GM19395 (cell line): ENCODE results near the gene FIGLA.

Experiments used
- ATAC-seq: cut with Tn5 transposase; IDR thresholded peaks from one replicate; pipeline ENCODE4 v1.9.1; 2021; ENCODE audit warnings: mild to moderate bottlenecking, moderate library complexity; ENCODE audit not compliant: unreplicated experiment

FIGLA gene, protein sequence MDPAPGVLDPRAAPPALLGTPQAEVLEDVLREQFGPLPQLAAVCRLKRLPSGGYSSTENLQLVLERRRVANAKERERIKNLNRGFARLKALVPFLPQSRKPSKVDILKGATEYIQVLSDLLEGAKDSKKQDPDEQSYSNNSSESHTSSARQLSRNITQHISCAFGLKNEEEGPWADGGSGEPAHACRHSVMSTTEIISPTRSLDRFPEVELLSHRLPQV

DNA sequence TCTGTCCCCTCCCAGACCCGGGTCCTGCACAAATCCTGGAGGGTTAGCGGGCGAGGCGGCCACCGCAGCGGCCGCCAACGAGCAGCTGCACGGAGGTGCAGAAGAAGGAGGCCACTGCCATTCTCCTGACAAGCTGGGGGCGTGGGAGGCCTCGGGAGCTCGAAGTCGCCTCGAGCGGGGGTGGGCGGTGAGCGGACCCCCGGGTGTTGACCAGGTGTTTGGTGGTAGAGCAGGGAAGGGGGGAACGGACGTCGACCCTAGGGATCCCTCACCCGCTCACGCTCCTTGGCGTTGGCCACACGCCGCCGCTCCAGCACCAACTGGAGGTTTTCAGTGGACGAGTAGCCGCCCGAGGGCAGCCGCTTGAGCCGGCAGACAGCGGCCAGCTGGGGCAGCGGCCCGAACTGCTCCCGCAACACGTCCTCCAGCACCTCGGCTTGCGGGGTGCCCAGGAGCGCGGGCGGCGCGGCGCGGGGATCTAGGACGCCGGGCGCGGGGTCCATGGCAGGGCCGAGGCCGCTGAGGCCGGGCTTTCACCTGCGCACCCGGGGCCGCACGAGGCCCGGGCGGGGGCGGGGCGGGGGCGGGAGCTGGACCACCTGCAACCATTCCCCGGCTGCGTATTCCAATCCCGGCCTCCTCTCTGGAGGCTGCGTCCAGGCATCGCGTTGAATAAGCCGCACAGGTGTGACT, at the start of gene FIGLA:
TSS of gene FIGLA (minus strand) at position 508 of the 693 bp plus-strand sequence. CDS start at position 503, 5 bp downstream.
- ATAC-seq = no peak

DNA sequence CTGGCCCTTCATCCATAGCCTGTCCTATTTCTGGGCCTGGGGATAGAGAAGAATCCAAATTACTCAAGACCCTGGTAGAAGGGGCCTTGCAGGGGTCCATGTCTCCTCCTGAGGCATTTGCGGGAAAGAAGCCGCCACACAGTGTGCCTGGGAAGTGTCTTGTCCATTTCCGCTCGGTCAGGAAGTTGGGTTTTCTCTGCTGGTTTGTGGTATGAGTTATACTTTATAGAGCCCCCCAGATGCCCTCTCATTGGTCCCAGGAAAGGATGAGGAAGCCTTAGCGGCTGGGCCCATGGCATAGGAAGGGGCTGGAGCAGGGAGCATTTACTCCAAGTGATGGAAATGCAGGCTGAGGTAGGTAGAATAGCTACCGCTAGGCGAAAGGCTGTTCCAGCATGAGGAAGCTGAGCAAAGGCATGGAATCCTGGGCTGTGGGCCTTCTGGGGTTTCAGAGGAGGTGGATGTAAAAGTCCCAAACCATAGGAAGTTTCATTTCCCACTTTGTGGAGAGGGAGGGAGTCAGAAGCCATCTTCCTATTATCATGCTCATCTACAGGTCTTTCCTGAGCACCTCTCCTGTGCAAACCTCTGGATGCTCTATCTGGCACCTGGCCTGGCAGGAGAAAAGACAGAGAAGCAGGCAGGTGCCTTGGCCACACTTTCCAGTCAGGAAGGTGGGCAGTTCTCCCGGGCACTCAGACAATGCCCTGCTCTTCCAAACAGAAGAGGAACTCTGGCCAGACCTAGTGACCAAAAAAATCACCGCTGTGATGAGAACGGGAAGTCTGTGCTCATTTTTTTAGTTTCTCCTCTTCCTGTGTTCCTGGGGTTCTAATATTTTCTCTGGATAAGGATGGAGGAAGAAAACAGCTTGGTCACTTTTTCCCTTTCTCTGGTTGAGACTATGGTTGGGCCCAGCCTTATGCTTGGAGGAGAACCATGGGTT, 47.8 kb upstream of the FIGLA start:
- no peak for ATAC-seq

DNA sequence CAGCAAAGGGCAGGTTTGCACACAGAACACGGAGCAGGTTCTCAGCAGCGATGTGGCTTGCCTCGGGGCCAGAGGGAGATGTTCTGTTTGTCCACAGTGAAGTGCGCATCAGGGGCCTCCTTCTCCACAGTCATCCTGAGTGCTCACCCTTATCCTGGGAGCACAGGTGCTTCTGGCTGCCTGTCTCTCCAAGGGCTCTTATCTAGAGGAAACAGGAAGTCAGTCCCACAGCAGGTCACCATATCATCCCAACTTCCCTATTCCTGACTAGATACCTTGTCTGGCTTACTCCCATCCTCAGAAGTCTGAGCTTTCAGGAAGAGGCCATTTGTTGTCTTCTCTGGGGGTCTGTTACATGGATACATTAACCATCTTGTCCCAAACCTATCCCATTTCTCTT, 45.2 kb upstream of the FIGLA start, which contains the start of gene CD207:
TSS of gene CD207 (minus strand) at position 174 of the 400 bp plus-strand sequence. CDS start at position 134, 40 bp downstream.
- no peak for ATAC-seq

DNA sequence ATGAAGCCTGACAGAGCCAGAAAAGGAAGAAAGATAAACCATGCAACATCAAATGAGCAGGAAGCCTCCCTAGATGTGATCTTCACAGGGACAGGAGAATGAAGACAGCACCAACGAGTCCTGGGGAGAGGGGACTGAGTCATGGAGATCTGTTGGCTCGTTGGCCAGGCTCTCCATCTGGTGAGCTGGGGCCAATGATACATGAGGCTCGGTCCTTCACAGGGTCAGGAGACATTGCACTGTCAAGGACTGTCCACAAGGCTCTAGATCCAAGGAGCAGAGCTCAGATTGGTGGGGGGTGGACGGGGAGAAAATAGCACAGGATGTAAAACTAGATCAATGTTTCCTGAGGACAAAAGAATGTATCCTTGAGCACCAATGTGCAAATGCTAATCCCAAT, 44.4 kb upstream of the FIGLA start:
- ATAC-seq = no peak

DNA sequence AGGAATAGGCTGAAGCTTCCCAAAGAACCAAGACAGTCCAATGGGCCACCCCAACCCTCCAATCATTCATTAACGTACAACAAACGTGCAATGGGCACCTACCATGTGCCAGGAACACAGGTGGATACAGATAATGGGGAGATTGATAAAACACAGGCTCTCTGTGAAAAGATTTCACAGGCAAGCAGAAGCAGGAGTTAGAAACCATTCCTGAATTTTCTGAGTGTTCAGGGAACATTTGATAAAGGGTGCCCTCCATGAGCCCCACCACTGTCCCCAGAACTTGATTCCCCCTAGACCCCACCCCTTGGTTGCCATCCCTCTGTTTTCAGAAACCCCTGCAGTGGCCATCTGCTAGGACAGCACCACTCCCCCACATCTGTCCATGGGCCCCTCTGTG, 43.7 kb upstream of the FIGLA start:
- no peak for ATAC-seq

DNA sequence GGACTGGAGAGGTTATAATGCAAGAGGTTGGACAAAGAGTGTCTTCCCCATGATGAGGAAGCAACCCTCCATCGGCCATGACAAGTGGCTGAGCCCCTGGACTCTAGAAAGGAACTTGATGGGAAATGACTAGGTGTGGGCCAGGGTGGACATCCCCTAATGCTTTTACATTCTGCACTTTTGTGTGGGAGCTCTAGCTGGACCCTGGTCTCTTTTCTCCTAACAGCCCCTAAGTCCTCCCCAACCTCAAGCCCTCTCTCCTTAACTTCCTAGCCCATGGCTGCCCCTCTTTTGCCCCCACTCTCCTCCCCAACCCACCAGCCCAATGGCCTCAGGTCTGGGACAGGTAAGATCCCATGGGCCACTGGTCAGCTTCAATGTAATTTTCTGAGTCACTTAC, 42.8 kb upstream of the FIGLA start:
- ATAC-seq = no peak

DNA sequence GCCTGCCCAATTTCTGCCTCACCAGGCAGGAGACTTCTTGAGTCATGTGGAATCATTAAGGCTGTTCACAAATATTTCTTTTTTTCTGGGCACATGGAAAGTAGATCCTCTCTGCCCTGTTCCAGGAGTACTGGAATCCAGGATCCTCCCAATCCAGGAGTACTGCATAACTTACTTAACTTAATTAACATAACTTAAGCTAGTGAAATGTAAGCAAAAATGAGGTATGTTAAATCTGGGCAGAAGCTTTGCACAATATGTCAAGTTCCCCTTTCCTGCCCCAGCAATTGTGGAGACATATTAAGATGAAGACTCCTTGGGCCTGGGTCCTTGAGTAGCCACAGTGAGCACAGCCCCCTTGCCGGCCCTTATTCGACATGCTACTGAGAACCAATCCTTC, 41.9 kb upstream of the FIGLA start:
- no peak for ATAC-seq

DNA sequence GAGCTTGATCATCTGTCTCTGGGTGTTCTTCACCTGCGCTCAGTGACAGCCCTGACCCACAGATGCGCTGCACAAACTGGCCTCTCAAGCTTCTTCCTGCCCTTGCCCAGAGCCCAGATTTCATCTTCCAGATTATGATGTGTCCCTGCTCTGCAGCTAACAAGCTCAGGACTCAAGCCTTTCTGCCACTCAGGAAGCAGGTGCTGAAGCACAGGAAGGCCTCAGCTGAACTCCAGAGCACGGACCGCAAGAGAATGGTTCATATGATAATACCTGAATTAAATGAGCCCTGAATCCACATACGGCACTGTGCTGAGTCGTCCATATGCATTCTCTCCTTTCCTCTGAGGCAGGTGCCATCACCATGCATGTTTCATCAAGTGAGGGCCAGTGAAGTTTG, 41.4 kb upstream of the FIGLA start:
- no peak for ATAC-seq

DNA sequence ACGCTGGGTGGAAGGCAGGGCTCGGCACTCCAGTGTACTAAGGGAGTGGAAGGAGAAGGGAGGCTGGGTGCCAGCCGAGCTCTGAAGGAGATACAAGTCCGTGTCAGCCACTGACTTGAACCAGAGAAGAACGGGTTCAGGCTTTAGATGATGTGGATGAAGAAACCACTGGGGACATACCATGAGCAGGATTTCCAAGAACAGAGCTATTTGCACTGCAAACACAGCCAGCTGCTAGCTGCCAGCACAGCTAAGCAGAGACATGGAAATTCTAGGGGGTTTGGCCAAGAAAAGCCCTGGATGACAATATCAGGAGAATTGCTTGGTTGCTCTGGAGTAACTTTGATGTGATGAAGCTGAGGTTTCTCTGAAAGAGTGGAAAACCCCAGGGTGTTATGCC, 39.9 kb upstream of the FIGLA start:
- no peak for ATAC-seq

DNA sequence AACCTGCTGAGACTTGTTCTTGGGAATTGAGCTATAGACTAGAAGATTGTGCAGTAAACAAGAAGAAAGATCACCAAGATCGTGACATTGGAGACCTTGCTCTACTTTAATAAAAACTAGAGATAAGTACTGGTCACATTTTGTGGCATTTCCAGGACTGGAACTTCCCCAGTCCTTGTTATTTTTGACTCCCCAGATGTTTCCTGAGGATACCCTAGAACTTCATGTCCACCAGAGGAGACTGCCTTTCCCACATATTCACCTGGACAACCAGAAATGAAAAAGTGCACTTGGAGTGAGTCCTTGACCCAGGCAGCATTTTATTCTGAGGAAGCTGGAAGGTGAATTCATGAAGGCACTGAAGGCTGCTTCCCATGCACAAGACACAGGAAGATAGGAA, 39.5 kb upstream of the FIGLA start:
- no peak for ATAC-seq

DNA sequence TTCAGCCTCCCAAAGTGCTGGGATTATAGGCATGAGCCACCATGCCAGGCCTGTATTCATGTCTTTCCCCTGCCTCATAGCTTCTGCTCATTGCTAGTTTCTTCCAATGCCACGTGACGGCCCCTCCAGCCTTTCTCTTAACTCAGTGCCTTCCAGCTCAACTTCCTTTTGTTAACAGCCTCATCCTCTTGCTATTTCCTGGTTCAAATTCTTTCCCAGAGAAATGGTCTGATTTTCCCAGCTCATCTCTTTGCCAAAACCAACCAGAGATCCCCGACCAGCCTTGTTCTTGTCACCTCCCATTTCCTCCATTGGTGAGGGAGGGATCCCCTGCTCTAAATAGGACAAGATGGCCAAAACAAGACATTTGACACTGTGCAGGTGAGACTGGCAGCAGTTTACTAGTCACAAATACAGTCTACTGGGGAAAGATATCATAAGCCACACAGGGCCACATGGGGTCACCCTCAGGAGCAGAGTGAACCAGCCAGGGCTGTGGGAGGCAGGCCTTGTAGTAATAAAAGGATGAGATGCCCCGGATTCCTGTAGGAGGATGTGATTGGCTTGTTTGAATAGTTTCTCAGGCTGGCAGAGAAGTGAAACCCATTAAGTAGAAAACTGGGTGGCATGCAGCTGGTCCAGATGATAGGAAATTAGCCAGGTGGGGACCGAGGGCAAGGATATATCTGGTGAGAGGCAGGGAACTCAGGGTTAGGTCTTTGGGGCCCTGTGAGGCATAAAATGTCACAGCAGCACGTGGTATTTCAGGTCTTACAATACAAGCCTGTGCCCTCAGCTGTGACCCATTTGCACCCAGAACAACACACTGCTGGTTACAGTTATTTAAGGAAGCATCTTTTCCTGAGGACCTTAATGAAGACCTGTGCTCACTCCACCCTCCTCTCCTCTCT, 38.7 kb upstream of the FIGLA start:
- no peak for ATAC-seq

DNA sequence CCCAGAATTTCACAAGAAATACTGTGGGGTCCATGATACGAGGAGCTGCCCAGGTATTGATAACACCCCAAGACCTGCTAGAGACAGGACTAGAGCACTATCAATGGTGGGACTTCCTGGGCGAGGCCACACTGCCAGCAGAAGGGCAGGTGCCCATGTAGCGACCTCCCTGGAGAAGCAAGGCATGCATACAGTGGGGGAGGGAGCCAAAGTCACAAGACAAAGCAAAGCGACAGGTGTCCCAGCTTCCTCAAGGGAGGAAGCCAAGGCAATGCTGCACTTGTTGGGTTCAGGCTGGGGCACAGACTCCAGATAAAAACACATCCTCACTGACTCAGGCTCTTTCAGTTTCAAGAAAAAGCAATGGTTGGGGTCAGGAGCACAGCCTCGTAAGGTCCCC, 37.7 kb upstream of the FIGLA start:
- ATAC-seq = no peak

DNA sequence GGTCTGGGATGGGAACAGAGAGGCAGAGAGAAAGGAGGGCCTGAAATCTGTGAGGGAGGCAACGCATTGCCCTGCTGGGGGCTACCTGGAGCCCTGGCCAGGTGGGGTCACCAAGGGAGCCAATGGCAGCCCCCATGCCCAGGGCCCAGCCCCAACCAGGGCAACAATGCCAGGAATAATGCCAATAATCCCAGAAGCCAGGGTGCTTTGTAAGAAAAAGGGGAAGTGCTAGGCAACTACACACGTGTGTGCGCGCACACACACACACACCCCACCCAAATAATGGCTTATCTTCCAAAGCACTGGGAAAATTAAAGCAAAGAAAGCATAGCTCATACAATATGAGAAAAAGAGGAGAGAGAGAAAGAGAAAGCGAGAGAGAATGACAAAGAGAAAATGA, 36.9 kb upstream of the FIGLA start:
- ATAC-seq = no peak

DNA sequence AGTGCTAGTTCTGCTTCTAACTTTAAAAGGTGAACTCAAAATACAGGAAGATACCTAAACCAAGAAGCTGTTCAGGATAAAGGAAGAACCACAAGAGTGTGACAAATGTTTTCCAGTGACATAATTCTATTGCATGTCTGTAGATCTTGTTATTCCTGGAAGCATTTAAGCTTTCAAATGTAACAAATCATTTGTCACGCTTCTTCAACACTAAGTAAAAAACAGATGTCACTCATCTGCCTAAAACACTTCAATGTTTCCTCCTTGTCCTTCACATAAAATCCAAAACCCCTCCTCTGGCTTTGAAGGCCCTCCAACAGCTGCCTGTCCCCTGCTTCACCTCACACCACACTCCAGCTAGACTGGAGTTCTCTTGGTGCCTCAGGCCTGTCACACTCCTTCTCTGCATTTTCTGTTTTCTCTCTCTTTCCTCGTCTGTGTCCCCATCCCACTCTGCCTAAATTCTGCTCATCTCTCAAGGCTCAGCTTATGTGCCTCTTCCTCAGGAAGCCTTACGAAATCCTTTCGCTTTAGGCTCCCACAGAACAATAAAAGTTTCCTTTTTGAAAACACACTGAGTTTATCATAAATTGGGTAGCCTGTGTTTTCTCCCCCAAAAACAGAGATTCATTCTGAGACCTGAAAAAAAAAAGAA, 36.4 kb upstream of the FIGLA start:
- ATAC-seq = no peak

DNA sequence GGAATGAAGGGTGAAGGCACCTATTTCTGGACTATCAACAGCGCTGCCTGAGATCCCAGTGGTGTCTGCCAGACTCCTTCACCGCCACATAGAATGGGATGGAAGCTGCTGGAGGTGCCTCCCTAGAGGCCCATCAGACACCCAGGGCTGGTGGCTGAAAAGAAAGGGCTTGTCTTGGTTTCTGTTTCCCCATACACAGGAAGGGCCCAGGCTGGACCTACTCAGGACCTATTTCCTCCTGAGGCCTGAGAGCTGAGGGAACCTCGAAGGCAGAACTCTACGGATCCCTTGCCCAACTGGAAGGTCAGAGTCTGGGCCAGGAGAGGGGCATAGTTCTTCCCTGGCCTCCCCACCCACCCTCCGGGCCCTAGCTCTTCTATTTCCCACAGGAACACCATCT, 32.8 kb upstream of the FIGLA start:
- no peak for ATAC-seq

DNA sequence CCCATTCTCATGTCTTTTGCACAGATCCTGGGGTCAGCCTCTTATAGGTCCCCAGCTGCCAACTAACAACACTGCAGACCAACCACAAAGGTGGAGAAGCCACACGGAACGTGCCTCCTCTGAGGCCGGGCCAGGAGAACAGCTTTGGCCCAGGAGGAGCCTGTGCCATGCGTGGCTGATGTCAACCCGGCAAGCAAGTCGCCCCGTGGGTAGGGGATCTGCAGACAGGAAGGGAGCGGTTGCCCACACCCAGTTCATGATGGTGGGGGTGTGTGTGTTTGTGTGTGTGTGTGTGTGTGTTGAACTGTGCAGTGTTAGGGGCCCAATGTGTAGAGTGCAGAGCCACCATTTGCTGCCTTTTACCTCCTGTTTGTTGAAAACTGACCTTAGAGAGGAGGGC, 32.4 kb upstream of the FIGLA start:
- no peak for ATAC-seq

DNA sequence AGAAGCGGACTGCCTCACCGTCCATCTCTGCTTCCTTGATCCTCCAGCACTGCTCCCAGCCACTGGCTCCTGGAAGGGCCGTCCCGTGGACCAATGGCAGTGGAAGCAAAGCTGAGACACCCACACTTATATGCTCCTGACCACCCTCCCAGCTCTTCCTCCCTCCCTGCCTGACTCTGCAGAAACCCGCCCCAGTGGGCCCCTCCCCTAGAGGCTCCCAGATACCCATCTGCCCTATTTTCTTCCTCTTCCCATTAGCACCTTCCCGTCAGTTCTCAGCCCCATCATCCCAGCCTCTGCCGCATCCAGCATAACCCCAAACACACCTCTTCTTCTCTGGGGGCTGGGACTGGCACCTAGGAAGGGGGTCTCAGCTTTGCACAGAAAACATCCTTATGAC, 30.1 kb upstream of the FIGLA start, which contains the start of gene CLEC4F:
TSS of gene CLEC4F (minus strand) at position 101 of the 400 bp plus-strand sequence. CDS start at position 25, 76 bp downstream.
- ATAC-seq = no peak

DNA sequence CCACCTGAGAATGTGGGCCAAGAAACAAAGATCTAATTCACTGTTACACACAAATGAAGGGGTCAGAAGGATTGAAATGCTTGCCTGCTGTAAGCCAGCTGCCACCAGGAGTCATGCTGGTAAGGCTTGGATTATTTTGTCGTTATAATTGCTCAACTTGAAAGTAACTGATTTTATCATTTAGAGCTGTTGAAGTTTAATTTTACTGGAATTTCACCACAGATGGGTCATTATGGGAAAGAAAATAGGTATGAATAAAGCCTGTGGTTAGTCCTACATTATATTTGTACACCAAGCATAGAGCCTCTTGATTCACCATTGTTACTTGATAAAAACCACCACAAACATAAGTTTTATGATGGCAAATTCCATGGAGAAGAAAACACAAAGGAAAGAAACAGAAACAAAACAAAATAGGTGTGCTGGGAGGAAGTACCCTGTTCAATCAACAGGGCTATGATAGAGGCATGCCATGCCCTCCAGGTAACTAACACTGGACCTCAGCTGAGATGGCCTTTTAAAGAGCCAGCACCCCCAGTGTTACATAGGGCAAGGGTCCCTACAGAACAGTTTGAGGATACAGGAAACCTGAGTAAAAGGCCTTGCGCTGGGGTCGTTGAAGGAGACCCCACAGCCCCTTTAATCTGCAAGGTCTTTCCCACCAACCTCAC, 27.0 kb upstream of the FIGLA start:
- no peak for ATAC-seq

DNA sequence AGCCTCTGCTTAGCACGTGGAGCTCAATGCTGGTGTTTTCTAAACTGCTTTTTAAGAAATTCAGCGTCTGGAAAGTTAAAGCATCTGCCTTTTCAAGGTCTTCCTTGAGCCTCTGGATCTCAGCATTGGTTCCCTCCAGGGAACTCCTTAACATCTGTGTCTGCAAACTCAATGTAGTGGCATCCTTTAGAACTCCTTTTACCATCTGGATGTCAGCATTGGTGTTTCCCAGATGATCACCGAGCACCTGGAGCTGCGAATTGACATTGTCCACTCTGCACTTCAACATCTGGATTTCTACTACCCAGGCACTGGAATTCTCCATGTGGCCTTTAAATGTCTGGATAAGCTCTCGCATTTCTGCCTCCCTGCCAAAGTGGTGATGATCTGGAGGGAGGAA, 26.3 kb upstream of the FIGLA start:
- ATAC-seq = no peak
